Eye (tissue), 1 donor: ENCODE measurements around the gene PITHD1.
"Not testable (repeated sequence)": the region's sequence is repeated elsewhere in the genome, so short reads cannot be mapped to it uniquely, and the experiment has no call there.

Experiments
- DNase-seq: peaks from one replicate; pipeline ENCODE4 v3.0.0-alpha.2; 2015

Gene PITHD1

GRCh38 chr1:23799570-23800399, 21.6 kb downstream of the PITHD1 start:
- peak; percentile 65 for DNase-seq

- peak; percentile 97 for DNase-seq
Measured at GRCh38 chr1:23800400-23801337, 22.5 kb downstream of the PITHD1 start, which contains the start of gene GALE. Gene GALE, minus strand, starts transcription at chr1:23800754. Its CDS starts 1,747 bp downstream, at chr1:23799007.

DNA sequence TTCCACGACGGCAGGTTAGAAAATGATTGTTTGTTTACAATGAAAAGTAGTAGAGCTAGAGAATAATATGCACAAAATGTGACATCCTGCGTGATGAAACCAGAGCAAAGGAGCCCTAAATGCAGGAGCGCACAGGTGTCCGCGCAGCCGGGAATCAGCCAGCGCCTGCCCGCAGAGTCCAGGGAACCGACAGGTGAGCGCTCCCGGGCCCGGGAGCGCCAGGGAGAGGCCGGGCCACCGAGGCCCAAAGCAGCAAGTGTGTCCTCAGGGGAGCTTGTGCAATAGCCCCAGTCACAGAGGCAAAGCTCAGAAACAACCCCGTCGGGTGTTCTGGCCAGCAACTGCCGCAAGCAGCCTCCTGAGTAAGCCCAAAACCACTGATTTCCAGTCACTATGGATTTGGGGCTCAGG, 23.1 kb downstream of the PITHD1 start:
- no peak for DNase-seq

- DNase-seq: no peak
Measured at GRCh38 chr1:23801876-23802275, 23.7 kb downstream of the PITHD1 start.

- DNase-seq: not testable (repeated sequence)
Measured at GRCh38 chr1:23802809-23803342, 24.7 kb downstream of the PITHD1 start.

DNA sequence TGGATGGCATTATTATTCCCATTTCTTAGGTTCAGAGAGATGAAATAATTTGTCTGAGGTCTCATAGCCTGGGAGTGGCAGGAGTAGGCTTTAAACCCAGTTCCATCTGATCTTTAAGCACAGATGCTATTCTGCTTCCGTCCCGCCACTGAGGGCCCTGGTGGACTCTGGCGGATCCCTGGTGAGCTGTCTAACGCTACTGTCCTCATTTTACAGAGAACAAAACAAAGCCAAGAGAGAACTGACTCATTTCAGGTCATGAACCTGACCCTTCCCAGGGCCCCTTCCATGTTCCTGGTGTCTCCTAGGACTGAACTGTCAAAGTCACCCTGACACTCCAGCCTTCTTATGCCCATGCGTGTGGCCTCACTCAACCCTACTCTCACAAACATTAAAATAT, 25.5 kb downstream of the PITHD1 start:
- no peak for DNase-seq

GRCh38 chr1:23804183-23804835, 26.1 kb downstream of the PITHD1 start:
- no peak for DNase-seq

GRCh38 chr1:23805025-23805424, 26.8 kb downstream of the PITHD1 start:
- DNase-seq: no peak

- no peak for DNase-seq
Measured at GRCh38 chr1:23806280-23806679, 28.1 kb downstream of the PITHD1 start.

DNA sequence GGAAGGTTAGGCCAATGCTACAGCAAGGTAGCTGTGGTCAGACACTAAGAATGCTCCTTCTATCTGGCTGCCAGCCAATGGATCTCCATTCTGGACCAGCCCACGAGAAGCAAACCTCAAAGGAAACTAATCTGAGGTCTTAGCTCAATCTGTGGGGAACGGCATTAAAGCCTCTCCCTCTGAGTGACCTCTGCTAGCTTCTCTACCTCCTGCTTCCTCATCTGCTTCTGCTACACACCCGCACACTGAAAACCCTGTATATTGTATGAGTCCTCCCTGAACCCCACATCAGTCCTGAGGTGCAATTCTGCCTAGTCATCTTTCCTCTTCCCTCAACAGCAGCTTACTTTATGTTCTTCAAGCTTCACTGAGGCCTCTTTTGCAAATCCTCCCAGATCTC, 29.2 kb downstream of the PITHD1 start:
- DNase-seq: no peak

DNA sequence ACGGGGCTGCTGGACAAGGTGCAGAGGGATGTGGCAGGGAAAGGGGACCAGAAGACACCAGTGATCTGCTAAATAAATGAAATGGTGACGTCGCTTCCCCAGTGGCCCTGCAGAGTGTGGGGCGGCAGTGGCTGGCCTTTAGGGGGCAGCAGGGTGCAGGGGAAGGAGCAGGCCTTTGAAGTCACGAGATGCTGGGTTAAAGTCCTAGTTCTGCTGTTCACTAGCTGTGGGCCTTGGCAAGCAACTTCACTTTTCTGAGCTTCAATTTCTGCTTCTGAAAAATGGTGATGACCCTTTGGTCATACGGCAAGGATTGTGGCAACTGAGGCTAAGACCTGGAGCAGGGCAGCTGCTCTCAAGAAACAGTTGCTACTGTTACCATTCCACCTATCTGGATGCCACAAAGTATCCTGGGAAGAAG, 31.5 kb downstream of the PITHD1 start:
- DNase-seq: peak; percentile 50

- DNase-seq: peak; percentile 54
Measured at GRCh38 chr1:23810818-23811540, 32.8 kb downstream of the PITHD1 start.

DNA sequence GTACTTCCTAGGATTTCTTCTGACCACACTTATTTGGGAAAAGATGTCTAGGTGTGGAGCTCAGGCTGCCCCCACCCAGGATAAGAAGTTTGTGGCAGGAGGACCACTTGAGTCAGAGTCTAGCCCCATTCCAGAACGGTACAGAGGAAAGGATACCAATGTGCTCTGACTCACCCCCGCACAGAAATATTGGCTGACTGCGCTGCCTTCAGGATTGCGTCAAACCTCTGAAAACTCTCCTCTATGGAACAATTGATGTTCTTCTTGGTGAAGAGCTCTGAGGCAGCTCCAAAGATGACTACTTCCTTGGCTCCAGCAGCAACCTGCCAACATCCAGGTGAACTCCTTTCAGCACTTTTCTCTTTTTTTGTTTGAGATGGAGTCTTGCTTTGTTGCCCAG, 35.8 kb downstream of the PITHD1 start:
- DNase-seq: no peak

DNA sequence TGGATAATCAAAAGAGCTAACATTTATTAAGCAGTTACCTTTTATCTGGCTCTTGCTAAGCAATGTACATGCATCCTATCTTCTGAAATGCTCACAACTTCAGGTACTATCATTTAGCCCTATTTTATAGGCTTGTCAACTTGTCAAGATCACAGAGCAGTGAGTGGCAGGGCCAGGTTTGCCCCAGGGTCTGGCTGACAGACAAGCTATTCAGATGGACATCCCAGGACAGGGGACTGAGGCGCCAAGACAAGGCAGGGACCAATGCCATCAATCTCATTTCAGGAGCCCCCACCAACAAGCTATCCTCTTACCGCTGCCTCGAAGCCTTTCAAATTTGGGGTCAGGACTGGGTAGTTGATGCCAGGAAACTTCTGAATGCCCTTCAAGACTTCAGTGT, 38.1 kb downstream of the PITHD1 start:
- no peak for DNase-seq

DNA sequence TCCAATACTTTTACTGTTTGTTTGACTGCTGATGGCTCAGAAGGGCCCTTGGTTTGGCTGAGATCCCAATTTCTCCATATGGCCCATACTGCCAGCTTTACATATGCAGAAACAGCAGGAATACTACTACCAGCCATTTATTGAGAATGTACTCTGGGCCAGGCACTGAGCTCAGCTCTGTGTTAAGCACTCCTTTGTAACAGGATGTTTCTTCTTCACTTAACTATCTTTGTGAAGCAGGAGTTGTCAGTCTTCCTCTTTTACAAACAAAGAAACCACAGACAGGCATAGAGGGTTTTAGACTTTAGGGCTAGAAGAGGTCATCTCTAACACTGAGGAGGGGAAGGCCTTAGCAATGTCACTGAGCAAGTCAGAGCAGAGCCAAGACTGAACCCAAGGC, 38.7 kb downstream of the PITHD1 start:
- no peak for DNase-seq

GRCh38 chr1:23817633-23818032, 39.4 kb downstream of the PITHD1 start:
- no peak for DNase-seq

DNA sequence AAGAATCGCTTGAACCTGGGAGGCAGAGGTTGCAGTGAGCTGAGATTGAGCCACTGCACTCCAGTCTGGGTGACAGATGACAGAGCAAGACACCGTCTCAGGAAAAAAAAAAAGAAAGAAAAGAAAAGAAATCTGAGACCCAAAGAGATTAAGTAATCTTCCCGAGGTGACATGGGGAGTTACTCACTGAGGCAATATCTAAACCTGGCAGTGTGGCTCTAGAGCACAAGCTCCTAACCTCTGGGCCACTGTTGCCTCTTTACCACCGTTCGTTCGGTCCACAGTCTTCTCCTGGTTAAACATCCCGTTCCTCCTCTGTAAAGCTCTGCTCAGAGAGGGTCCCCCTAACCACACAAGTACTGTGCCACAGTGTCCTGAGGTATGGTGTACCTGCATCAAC, 45.5 kb downstream of the PITHD1 start:
- DNase-seq: no peak

DNA sequence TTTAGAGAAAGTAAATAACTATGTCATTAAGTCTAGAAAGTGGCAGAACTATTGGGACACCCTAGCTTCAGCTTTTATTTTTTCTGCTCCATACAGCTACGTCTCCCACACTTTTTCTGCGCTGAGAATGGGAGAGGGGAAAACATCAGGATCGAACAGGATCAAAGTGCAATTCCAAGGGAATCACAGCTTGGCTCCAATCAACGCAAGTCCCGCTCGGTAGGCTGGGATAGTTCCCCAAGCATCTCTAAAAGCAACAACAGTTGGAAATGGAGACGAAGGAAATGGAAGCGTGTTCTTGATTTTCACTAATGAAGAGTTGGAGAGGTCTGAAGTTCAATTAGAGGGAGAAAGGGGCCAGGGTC, 46.5 kb downstream of the PITHD1 start:
- DNase-seq: no peak

DNA sequence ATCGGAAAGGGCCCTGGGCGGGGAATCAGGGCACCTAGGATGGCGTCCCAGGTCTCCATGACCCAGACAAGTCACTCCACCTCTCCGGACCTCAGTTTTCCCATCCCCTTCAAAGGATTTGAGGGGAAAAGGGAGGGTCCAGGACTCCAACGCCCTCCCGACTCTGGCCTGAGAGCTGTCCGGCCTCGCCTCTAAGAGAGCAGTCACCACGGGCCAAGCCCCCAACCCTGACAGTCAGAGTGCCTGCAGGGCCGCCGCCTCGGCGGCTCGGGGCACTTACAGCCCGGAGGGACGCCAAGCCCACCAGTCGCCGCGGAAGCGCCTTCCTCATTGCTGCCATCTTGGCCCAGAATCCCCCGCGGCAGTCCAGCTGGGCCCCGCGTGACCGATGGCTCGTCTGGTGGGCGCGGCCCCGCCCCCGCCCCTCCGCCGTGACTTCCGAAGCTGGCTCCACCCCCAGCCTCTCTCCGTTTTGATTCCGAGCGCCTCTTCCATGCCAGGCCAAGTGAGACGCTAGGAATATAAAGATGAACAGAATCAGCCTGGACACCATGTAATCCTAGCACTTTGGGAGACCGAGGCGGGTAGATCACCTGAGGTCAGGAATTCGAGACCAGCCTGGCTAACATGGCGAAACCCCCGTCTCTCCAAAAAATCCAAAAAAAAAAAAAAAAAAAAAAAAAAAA, 47.0 kb downstream of the PITHD1 start, which contains the start of gene HMGCL:
HMGCL (minus strand) TSS at position 354 of the 686 bp plus-strand sequence; CDS start at position 340, 14 bp downstream.
- peak; percentile 97 for DNase-seq

DNA sequence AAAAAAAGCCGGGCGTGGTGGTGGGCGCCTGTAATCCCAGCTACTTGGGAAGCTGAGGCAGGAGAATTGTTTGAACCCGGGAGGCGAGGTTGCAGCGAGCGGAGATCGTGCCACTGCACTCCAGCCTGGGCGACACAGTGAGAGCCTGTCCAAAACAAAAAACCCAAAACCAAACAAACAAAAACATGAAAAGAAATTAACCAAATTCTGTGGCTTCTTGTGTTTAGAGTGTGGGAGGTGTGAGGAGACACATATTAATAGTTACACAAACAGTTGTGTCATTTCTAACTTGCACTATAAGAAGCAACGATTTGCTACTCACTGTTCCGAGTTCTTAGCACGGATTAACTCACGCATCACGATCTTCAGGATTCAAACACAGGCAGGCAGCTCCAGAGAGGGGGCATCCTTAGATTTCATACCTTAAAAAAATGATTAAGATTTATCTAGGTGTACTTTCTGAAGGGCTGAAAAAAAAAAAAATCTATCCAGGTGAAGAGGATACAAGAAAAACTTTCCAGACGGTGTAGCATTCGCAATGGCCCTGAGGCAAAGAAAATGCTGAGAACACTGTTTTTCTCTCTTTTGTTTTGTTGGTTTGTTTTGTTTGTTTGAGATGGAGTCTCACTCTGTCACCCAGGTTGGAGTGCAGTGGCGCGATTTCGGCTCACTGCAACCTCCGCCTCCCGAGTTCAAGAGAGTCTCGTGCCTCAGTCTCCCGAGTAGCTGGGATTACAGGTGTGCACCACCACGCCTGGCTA, 47.7 kb downstream of the PITHD1 start:
- peak; percentile 40 for DNase-seq

- DNase-seq: not testable (repeated sequence)
Measured at GRCh38 chr1:23826590-23826989, 48.4 kb downstream of the PITHD1 start.
